GM12878 (cell line): ENCODE results near the gene SELP.

Experiments
- CHD2 ChIP-seq: IDR thresholded peaks from 2 replicates; pipeline ENCODE4 v1.6.1; 2011; ENCODE audit warnings: low read depth, low read length, improper control_type of control experiment, borderline replicate concordance
- E2F4 ChIP-seq: IDR thresholded peaks from 2 replicates; pipeline ENCODE4 v1.6.1; 2012; ENCODE audit warnings: low read depth, low read length, improper control_type of control experiment
- EZH2 ChIP-seq: IDR thresholded peaks from 2 replicates; pipeline ENCODE4 v1.6.1; 2012; ENCODE audit warnings: low read depth, mild to moderate bottlenecking, control low read depth, inconsistent platforms, low read length, borderline replicate concordance; ENCODE audit not compliant: control insufficient read depth
- MYC ChIP-seq: IDR thresholded peaks from 2 replicates; pipeline ENCODE4 v1.6.1; 2011; ENCODE audit warnings: mild to moderate bottlenecking, low read length, moderate library complexity, inconsistent platforms; ENCODE audit not compliant: insufficient read depth, insufficient replicate concordance, insufficient read length, severe bottlenecking
- TF ChIP-seq, protein P1 (sequence below), 3 experiments: IDR thresholded peaks in 2 of 3; conservative IDR thresholded peaks in 1 of 3; 2 replicates each; pipeline ENCODE4 v1.5.1; 2011; ENCODE audit warnings: low read depth in 3 of 3, low read length in 3 of 3, mild to moderate bottlenecking in 3 of 3, control low read depth in 2 of 3, moderate library complexity in 2 of 3, inconsistent platforms in 1 of 3, mixed read lengths in 1 of 3; ENCODE audit not compliant: control insufficient read depth in 2 of 3, insufficient read depth in 1 of 3; ENCODE audit errors: extremely low read depth in 1 of 3

GRCh38 chr1:169623132-169623926, 6.6 kb downstream of the SELP start:
- TF ChIP-seq E2F4: no peak
- TF ChIP-seq CHD2: no peak
- TF ChIP-seq, protein P1, sequence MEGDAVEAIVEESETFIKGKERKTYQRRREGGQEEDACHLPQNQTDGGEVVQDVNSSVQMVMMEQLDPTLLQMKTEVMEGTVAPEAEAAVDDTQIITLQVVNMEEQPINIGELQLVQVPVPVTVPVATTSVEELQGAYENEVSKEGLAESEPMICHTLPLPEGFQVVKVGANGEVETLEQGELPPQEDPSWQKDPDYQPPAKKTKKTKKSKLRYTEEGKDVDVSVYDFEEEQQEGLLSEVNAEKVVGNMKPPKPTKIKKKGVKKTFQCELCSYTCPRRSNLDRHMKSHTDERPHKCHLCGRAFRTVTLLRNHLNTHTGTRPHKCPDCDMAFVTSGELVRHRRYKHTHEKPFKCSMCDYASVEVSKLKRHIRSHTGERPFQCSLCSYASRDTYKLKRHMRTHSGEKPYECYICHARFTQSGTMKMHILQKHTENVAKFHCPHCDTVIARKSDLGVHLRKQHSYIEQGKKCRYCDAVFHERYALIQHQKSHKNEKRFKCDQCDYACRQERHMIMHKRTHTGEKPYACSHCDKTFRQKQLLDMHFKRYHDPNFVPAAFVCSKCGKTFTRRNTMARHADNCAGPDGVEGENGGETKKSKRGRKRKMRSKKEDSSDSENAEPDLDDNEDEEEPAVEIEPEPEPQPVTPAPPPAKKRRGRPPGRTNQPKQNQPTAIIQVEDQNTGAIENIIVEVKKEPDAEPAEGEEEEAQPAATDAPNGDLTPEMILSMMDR (IDR thresholded peaks at IDR 0.05 in 2 of 3, conservative IDR thresholded peaks at IDR 0.05 in 1 of 3; ENCODE audit: control insufficient read depth in 2 of 3, extremely low read depth in 1 of 3, insufficient read depth in 1 of 3, low read depth in 3 of 3, low read length in 3 of 3): no peak
- no peak for TF ChIP-seq MYC
- TF ChIP-seq EZH2: no peak
